GM12891 (cell line): Measurements from ENCODE around the gene ITGA2B.

Experiments
- PAX5 ChIP-seq: IDR thresholded peaks from 2 replicates; pipeline ENCODE4 v1.6.1; 2011; ENCODE audit warnings: low read length, moderate library complexity, mild to moderate bottlenecking; ENCODE audit not compliant: insufficient read depth, severe bottlenecking
- POLR2A ChIP-seq: IDR thresholded peaks from 2 replicates; pipeline ENCODE4 v1.6.1; 2011; ENCODE audit warnings: low read depth, low read length, control low read depth
- POLR2AphosphoS5 ChIP-seq: IDR thresholded peaks from 2 replicates; pipeline ENCODE4 v1.6.1; 2011; ENCODE audit warnings: low read depth, low read length, control low read depth
- POU2F2 ChIP-seq: IDR thresholded peaks from 2 replicates; pipeline ENCODE4 v1.6.1; 2011; ENCODE audit warnings: low read depth, mild to moderate bottlenecking, control low read depth, low read length, moderate library complexity
- SPI1 ChIP-seq: IDR thresholded peaks from 2 replicates; pipeline ENCODE4 v1.6.1; 2011; ENCODE audit warnings: low read depth, low read length, control low read depth
- TAF1 ChIP-seq: IDR thresholded peaks from 2 replicates; pipeline ENCODE4 v1.6.1; 2011; ENCODE audit warnings: low read depth, low read length, control low read depth

DNA sequence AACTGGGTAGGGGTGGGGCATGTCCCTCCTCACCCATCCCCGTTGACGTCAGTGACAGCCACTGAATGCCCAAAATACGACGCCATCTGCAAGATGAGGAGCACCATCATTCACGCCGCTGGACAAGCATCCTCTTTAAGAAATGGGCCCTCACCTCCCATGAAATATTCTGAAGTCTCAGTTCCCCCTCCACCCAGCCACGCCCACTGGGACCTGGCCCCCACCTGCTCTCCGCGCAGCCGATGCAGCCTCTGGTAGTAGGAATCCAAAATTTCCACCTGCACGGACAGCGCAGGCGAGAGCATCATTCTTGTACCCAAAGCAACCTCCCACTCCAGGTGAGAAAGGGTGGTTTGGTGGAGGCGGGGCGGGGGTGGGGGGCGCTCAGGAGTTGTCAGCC lies 5.6 kb downstream of the ITGA2B start:
- TF ChIP-seq POLR2AphosphoS5: no peak
- no peak for TF ChIP-seq POLR2A
- TF ChIP-seq SPI1: no peak
- no peak for TF ChIP-seq TAF1
- no peak for TF ChIP-seq POU2F2
- TF ChIP-seq PAX5: no peak
